Measurements from ENCODE around the gene WBP4. TPM values are rescaled to one million over a fixed set of nuclear protein-coding genes. Genes with fewer than 3 reads are reported as not detected.
A peak's percentile ranks its signal among the peaks of the same experiment; 100 is the strongest.
"Not testable (repeated sequence)": the region's sequence is repeated elsewhere in the genome, so short reads cannot be mapped to it uniquely, and the experiment has no call there.

Gene WBP4
- total and polyA plus RNA-seq, 7 donors, result 5.1 to 25.0 (median 11.6) TPM

DNA sequence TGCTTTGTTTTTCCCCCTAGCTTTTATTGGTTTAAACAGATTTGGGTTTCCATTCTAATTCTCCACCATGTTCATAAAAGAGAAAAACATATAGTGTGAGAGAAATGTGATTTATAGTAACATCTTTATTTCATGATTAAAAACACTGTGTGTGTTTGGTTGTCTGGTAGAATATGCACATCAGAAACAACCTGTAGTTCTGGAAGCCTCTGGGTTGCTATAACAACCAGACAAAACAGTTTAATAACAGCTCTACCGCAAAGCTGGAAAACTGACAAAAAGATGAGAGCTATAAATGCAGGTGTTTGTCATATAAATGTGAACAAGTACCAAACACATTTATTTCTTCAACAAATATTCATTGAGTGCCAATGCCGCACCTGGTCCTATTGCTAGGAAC is 61.5 kb downstream of the WBP4 start:
- Histone ChIP-seq H3K36me3 (no peaks in the 10 kb centered on the region), H3K27me3 (no peaks in the 10 kb centered on the region), H3K27ac (peak overlapping the region in 1 of 4 donors; percentile 31), H3K9me3 (no peaks in the 10 kb centered on the region), H3K4me3 (no peak overlapping the region), H3K4me1 (peaks cover 0 to 26% (median 15%) of the 10 kb centered on the region in 4 donors)
- 43 to 68% methylated on average over 2 of the region's 2 CpGs for WGBS, 2 donors
- intact Hi-C loops (cut with DNase I), result no loop called here
- TF ChIP-seq EP300 (IDR thresholded peaks at IDR 0.05) (no peak), POLR2AphosphoS5 (IDR thresholded peaks at IDR 0.05) (no peak), POLR2A (IDR thresholded peaks at IDR 0.05) (no peak)
- TF ChIP-seq, protein P1, sequence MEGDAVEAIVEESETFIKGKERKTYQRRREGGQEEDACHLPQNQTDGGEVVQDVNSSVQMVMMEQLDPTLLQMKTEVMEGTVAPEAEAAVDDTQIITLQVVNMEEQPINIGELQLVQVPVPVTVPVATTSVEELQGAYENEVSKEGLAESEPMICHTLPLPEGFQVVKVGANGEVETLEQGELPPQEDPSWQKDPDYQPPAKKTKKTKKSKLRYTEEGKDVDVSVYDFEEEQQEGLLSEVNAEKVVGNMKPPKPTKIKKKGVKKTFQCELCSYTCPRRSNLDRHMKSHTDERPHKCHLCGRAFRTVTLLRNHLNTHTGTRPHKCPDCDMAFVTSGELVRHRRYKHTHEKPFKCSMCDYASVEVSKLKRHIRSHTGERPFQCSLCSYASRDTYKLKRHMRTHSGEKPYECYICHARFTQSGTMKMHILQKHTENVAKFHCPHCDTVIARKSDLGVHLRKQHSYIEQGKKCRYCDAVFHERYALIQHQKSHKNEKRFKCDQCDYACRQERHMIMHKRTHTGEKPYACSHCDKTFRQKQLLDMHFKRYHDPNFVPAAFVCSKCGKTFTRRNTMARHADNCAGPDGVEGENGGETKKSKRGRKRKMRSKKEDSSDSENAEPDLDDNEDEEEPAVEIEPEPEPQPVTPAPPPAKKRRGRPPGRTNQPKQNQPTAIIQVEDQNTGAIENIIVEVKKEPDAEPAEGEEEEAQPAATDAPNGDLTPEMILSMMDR (IDR thresholded peaks at IDR 0.05), result no peak
- no peak for DNase-seq

GRCh38 chr13:41127701-41128100 is 66.4 kb downstream of the WBP4 start:
- Histone ChIP-seq H3K4me3 (no peak overlapping the region), H3K4me1 (peaks cover 0 to 58% (median 42%) of the 10 kb centered on the region in 4 donors), H3K36me3 (no peaks in the 10 kb centered on the region), H3K27me3 (no peaks in the 10 kb centered on the region), H3K9me3 (no peaks in the 10 kb centered on the region), H3K27ac (peak overlapping the region in 1 of 4 donors; percentile 31)
- 88% methylated on average over 3 of the region's 3 CpGs for WGBS, 2 donors
- TF ChIP-seq, protein P1 (IDR thresholded peaks at IDR 0.05), result no peak
- no peak for TF ChIP-seq POLR2A (IDR thresholded peaks at IDR 0.05)
- intact Hi-C loops (cut with DNase I), result no loop called here
- no peak for DNase-seq

DNA sequence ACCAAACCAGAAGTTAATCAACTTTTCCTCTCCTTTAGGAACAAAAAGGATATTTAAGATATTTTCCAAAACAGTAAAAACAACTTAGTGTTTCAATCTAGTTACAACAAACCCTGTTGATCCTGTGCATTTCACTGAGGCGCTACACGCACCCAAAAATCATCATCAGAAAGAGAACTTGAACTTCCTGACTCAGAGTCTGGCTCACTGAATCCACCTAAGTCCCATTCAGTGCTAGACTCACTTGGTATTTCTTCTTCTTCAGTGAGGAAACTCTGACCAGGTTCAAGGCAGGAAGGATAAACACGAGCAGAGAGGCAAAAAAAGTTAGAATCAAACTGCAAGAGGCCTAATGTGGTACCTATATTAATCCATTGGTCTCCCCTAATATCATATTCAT is 69.0 kb downstream of the WBP4 start:
- no peak for TF ChIP-seq EP300 (IDR thresholded peaks at IDR 0.05)
- no peak for TF ChIP-seq POLR2A (IDR thresholded peaks at IDR 0.05)
- TF ChIP-seq POLR2AphosphoS5 (IDR thresholded peaks at IDR 0.05), result no peak
- TF ChIP-seq, protein P1 (IDR thresholded peaks at IDR 0.05), result no peak
- Histone ChIP-seq H3K36me3 (no peaks in the 10 kb centered on the region), H3K27me3 (no peaks in the 10 kb centered on the region), H3K9me3 (no peaks in the 10 kb centered on the region), H3K4me3 (peak overlapping the region in 1 of 4 donors; percentile 79), H3K4me1 (peaks cover 0 to 50% (median 35%) of the 10 kb centered on the region in 4 donors), H3K27ac (peak overlapping the region in 2 of 4 donors; percentile 4 to 14)
- DNase-seq, result no peak
- WGBS, 2 donors, result 67 to 85% methylated on average over 3 of the region's 3 CpGs
- intact Hi-C loops (cut with DNase I), result no loop called here

DNA sequence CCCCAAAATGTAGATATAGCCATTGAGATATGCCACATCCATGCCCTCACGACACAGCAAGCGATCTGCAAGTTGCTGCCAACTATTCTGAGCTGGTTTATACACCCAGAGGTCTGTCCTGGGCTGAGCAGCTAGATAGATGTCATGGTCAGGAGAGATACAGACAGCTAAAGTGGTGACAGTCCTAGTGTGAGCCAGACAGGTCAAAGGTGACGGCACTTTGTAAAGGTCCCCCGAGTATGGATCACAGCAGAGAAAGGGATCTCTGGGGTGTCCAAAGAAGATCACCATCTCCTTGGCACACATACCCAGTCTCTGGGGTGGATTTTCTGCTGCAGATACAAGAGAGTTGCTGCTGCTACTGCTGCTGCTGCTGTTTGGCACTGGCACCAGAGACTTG is 69.9 kb downstream of the WBP4 start:
- intact Hi-C loops (cut with DNase I); H3K9me3 ChIP-seq; H3K27me3 ChIP-seq; H3K36me3 ChIP-seq; DNase-seq: not testable (repeated sequence)
- Histone ChIP-seq H3K4me1 (peaks cover 0 to 50% (median 35%) of the 10 kb centered on the region in 4 donors), H3K4me3 (peak overlapping the region in 1 of 4 donors; percentile 79), H3K27ac (peak overlapping the region in 2 of 4 donors; percentile 13 to 14)
- 94 to 96% methylated on average over 4 of the region's 4 CpGs for whole genome bisulfite sequencing, 2 donors

GRCh38 chr13:41131660-41132511 is 70.6 kb downstream of the WBP4 start:
- H3K36me3 ChIP-seq, H3K27me3 ChIP-seq, H3K9me3 ChIP-seq, DNase-seq: not testable (repeated sequence)
- Histone ChIP-seq H3K4me3 (peak overlapping the region; percentile 66 to 85 (median 78)), H3K4me1 (peaks cover 0 to 50% (median 34%) of the 10 kb centered on the region in 4 donors), H3K27ac (peak overlapping the region; percentile 90 to 93 (median 91))
- intact Hi-C loops (cut with DNase I), result loop anchor here (1.0 to 2.0 kb wide), 2 partner anchors 71 to 131 kb away; partner anchors contain the start of genes MTRF1 and WBP4
- WGBS, 2 donors, result 26 to 36% methylated on average over 48 of the region's 48 CpGs
